Memory B cell (primary cell): ENCODE results near the gene CAPN7.
A peak's percentile ranks its signal among the peaks of the same experiment; 100 is the strongest.
"Not testable (repeated sequence)": the region's sequence is repeated elsewhere in the genome, so short reads cannot be mapped to it uniquely, and the experiment has no call there.

Source experiments
- ATAC-seq: fragments of 150-1000 bp; cut with Tn5 transposase; 2 replicates; pipeline ENCODE4 v1.10.0; 2021; ENCODE audit warnings: low read depth, mild to moderate bottlenecking, moderate library complexity
- DNase-seq, 2 donors: peaks; one replicate each; pipeline ENCODE4 v3.0.0; 2022; ENCODE audit warnings: low spot score in 2 of 2
- H3K27ac Mint-ChIP-seq: one replicate; pipeline ENCODE4 v1.8.0; 2022; ENCODE audit warnings: mild to moderate bottlenecking, moderate library complexity, mixed read lengths
- H3K27me3 Mint-ChIP-seq: one replicate; pipeline ENCODE4 v1.8.0; 2022; ENCODE audit warnings: mixed read lengths
- H3K36me3 Mint-ChIP-seq: one replicate; pipeline ENCODE4 v1.8.0; 2022; ENCODE audit warnings: mild to moderate bottlenecking, mixed read lengths
- H3K4me1 Mint-ChIP-seq: one replicate; pipeline ENCODE4 v1.8.0; 2022; ENCODE audit warnings: mixed read lengths
- H3K4me3 Mint-ChIP-seq: one replicate; pipeline ENCODE4 v1.8.0; 2022; ENCODE audit warnings: mild to moderate bottlenecking, moderate library complexity, mixed read lengths
- H3K9me3 Mint-ChIP-seq: one replicate; pipeline ENCODE4 v1.8.0; 2022; ENCODE audit warnings: mixed read lengths

The CAPN7 gene

DNA sequence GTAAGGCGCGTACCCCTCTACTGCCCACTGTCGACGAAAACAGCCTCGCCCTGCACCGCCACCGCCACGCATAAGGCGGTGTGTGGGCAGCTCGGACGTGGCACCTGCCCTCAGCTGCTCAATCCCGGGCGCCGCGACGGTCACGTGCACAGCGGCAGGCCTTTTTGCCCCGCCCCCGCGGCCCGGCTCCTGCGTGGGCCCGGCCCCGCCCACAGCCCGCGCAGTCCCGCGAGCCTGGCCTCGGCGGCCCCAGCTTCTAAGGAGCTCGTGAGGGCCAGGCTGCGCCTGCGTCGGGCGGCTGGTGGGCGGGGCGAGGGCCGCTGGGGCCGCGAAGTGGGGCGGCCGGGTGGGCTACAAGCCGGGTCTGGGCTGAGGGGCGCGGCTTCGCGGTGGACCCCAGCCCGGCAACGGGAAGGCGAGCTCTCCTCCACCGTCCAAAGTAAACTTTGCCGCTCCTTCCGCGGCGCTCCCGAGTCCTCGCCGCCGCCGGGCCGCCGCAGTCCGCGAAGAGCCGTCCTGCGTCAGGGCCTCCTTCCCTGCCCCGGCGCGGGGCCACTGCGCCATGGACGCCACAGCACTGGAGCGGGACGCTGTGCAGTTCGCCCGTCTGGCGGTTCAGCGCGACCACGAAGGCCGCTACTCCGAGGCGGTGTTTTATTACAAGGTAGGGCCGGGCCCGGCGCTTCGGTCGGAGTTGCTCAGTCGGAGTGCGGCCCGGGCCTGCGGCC lies at the start of gene CAPN7:
TSS of gene CAPN7 (plus strand) at position 313 of the 728 bp plus-strand sequence. CDS start at position 563, 250 bp downstream.
- Mint-ChIP-seq H3K27me3 (no peaks in the 10 kb centered on the region), H3K27ac (peak within 1 kb of the TSS; percentile 94), H3K9me3 (no peaks in the 10 kb centered on the region), H3K4me1 (peaks cover 27% of the 10 kb centered on the region), H3K36me3 (peaks cover 2% of the 10 kb centered on the region), H3K4me3 (peak within 1 kb of the TSS; percentile 93)
- ATAC-seq = peak; percentile 89
- DNase-seq = peak; percentile 91 to 94

DNA sequence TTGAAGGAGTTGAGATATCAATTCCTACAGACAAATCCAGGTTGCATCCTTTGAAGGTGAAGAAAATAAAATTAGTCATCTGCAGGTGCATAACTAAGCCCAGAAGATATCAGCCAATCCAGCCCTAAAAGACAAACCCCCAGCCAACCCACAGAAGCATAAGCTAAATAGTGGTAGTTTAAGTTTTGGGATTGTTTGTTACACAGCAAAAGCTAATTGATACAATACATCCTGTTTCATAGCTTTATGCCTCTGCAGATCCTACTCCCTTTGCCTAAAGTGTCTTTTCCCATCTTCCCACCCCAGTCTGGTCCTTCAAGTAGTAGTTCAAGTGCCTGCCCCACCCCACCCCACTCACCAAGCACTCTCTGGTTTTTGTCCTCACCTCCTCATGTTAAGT lies 48.6 kb upstream of the CAPN7 start:
- Mint-ChIP-seq H3K4me3 (no peak overlapping the region), H3K27ac (no peak overlapping the region), H3K9me3 (peaks cover 3% of the 10 kb centered on the region), H3K4me1 (no peaks in the 10 kb centered on the region), H3K36me3 (no peaks in the 10 kb centered on the region), H3K27me3 (peaks cover 24% of the 10 kb centered on the region)
- no peak for DNase-seq
- ATAC-seq = no peak

DNA sequence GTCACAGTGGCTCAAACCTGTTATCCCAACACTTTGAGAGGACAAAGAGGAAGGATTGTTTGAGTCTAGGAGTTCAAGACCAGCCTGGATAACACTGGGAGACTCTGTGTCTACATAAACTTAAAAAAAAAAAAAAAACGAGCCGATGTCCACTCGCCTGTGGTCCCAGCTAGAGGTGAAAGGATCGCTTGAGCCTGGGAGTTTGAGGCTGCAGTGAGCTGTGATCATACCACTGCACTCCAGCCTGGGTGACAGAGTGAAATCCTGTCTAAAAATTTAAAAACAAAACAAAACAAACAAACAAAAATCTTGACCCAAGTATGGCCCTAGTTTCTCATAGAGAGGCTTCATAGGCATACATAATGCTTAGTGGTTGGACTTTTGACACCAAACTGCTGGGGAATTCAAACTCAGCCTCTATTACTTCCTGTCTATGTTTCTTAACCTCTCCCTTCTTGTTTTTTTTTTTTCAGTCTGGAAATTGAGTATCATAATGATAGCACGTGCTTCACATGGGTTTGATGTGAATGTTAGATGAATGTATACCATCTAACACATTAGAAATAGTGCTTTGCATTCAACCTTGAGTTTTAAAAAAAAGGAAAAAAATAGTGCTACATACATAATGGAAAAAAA lies 46.4 kb upstream of the CAPN7 start:
- Mint-ChIP-seq H3K27me3 (peaks cover 18% of the 10 kb centered on the region), H3K4me1 (no peaks in the 10 kb centered on the region), H3K4me3 (no peak overlapping the region), H3K36me3 (no peaks in the 10 kb centered on the region), H3K9me3 (peaks cover 3% of the 10 kb centered on the region), H3K27ac (no peak overlapping the region)
- DNase-seq (no peak), ATAC-seq (peak; percentile 58)

DNA sequence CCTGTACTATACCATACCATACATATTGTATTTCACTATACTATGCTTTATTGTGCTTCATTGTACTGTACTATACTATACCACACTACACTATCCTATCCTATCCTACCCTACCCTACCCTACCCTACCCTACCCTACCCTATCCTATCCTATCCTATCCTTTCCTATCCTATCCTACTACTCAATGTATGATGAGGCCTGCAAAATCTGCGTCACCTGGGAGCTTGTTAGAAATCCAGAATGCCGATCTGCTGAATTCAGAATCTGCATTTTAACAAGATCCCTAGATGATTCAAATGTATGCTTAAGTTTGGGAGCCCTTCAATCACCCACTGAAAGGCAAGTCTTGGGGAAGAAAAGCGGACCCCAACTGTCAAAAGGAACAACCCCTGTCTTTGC lies 45.4 kb upstream of the CAPN7 start:
- no peak for DNase-seq
- H3K9me3 Mint-ChIP-seq = peaks cover 3% of the 10 kb centered on the region
- no peaks in the 10 kb centered on the region for H3K36me3 Mint-ChIP-seq
- no peak overlapping the region for H3K27ac Mint-ChIP-seq
- peaks cover under 1% of the 10 kb centered on the region for H3K4me1 Mint-ChIP-seq
- peaks cover 9% of the 10 kb centered on the region for H3K27me3 Mint-ChIP-seq
- H3K4me3 Mint-ChIP-seq = no peak overlapping the region
- no peak for ATAC-seq

DNA sequence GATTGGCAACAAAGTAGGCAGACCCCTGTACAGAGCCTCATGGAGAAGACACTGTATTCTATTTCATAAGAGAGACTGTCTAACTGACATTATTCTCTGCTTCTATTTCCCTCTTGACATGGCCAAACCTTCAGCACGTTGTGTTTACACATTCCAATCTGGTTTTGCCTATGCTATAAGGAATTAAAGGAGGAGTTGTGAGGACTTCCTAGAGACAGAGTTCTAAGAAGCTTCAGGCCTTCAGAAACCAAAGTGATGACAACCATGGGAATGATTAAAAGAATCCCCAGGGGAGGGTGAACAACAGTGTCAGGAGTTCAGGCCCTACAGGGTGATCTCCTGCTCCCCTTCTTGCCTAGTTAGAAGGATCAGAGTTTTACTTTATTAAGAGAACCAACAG lies 44.9 kb upstream of the CAPN7 start:
- Mint-ChIP-seq H3K36me3 (no peaks in the 10 kb centered on the region), H3K9me3 (peaks cover 3% of the 10 kb centered on the region), H3K4me1 (peaks cover 3% of the 10 kb centered on the region), H3K27ac (no peak overlapping the region), H3K27me3 (peaks cover 7% of the 10 kb centered on the region), H3K4me3 (no peak overlapping the region)
- no peak for DNase-seq
- ATAC-seq = no peak

DNA sequence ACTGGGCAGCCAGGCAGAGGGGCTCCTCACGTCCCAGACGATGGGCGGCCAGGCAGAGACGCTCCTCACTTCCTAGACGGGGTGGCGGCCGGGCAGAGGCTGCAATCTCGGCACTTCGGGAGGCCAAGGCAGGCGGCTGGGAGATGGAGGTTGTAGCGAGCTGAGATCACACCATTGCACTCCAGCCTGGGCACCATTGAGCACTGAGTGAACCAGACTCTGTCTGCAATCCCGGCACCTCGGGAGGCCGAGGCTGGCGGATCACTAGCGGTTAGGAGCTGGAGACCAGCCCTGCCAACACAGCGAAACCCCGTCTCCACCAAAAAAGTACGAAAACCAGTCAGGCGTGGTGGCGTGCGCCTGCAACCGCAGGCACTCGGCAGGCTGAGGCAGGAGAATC lies 42.4 kb upstream of the CAPN7 start:
- not testable (repeated sequence) for H3K4me1 Mint-ChIP-seq, H3K27me3 Mint-ChIP-seq, DNase-seq, H3K27ac Mint-ChIP-seq, H3K36me3 Mint-ChIP-seq, ATAC-seq, H3K4me3 Mint-ChIP-seq, H3K9me3 Mint-ChIP-seq

DNA sequence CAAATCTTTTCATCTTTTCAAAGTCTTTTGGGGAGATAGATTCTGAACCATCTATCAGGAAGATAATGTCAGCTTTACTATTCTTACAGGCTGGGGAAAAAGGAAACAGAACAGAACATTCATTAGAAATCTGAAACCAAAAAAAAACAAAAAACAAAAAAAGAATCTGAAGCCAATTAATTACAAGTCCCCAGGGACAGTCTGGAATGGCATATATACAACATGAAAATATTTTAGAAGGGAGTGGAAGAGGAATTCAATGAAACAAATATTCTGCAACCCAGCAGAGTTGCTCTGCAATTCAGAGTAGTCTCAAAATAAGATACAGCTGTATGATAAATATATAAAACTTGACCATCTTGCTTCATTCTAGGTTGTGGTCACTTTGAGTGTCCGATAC lies 41.7 kb upstream of the CAPN7 start:
- ATAC-seq = no peak
- Mint-ChIP-seq H3K27ac (no peak overlapping the region), H3K9me3 (no peaks in the 10 kb centered on the region), H3K36me3 (no peaks in the 10 kb centered on the region), H3K4me3 (no peak overlapping the region), H3K4me1 (peaks cover 3% of the 10 kb centered on the region), H3K27me3 (peaks cover 2% of the 10 kb centered on the region)
- no peak for DNase-seq

DNA sequence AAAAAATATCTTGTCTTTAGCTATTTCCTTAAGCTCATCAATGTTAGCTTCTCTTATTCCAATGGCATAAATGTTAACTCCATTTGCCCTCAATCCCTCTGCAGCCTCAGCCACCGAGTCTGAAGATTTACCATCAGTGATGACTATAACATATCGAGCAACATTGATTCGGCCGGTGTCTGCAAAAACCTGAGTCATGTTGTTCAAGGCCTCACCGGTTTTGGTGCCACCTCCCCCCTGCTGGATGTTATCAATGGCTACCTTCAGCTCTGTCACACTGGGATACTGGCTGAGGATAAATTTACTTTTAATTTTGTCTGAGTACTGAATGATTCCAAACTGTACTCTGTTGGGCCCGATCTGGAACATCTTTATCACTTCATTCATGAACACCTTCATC lies 41.0 kb upstream of the CAPN7 start:
- Mint-ChIP-seq H3K36me3 (no peaks in the 10 kb centered on the region), H3K4me3 (no peak overlapping the region), H3K27ac (no peak overlapping the region), H3K27me3 (peaks cover 2% of the 10 kb centered on the region), H3K9me3 (no peaks in the 10 kb centered on the region), H3K4me1 (peaks cover 3% of the 10 kb centered on the region)
- DNase-seq (no peak), ATAC-seq (no peak)

DNA sequence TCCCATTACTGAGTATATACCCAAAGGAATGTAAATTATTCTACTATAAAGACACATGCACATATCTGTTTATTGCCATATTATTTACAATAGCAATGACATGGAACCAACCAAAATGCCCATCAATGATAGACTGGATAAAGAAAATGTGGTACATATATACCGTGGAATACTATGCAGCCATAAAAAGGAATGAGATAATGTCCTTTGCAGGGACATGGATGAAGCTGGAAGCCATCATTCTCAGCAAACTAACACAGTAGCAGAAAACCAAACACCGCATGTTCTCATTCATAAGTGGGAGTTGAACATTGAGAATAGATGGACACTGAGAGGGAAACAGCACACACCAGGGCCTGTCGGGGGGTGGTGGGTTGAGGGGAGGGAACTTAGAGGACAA lies 39.7 kb upstream of the CAPN7 start:
- not testable (repeated sequence) for H3K27me3 Mint-ChIP-seq, H3K27ac Mint-ChIP-seq, H3K4me1 Mint-ChIP-seq, H3K4me3 Mint-ChIP-seq, H3K36me3 Mint-ChIP-seq, DNase-seq, ATAC-seq, H3K9me3 Mint-ChIP-seq

DNA sequence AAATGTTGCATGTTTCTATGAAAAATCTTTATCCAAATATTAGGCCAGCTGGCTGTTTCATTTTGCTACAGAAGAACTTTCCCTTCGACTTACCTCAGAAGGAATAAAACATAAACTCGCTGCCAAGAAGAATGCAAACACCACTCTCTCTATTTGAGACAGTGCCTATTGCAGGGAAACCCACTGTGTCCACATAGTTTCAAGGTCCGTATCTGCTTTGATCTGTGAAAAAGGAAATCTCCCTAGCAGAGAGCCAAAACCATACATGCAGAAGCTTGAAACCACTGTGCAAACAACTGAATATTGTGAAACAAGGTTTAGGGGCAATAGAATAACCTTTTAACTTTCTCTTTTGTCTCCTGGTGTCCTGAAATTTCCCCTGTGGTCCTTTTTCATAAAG lies 35.0 kb upstream of the CAPN7 start:
- Mint-ChIP-seq H3K4me1 (peaks cover 3% of the 10 kb centered on the region), H3K9me3 (no peaks in the 10 kb centered on the region), H3K4me3 (no peak overlapping the region), H3K27ac (no peak overlapping the region), H3K27me3 (peaks cover 16% of the 10 kb centered on the region), H3K36me3 (no peaks in the 10 kb centered on the region)
- ATAC-seq (no peak), DNase-seq (no peak)

DNA sequence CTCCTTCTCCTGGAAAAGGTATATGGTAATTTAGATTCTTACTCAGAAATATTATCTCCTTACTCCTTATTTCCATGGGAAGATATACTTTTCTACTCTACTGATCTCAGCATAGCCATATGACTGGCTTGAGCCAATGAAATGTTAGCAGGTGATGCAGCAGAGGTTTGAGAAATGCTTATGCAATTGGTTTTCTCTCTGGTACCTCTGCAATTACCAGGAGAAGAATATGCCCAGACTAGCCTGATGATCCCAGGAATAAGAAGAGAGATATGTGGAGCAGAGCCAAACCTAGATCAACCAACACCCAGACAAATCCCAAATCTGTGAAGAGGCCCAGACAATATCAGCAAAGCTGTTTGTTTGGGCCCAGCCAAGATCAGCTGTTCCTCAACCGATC lies 33.2 kb upstream of the CAPN7 start:
- peaks cover 15% of the 10 kb centered on the region for H3K27me3 Mint-ChIP-seq
- H3K4me1 Mint-ChIP-seq = peaks cover 3% of the 10 kb centered on the region
- ATAC-seq = no peak
- no peak overlapping the region for H3K27ac Mint-ChIP-seq
- no peak for DNase-seq
- H3K9me3 Mint-ChIP-seq = no peaks in the 10 kb centered on the region
- H3K36me3 Mint-ChIP-seq = no peaks in the 10 kb centered on the region
- no peak overlapping the region for H3K4me3 Mint-ChIP-seq

DNA sequence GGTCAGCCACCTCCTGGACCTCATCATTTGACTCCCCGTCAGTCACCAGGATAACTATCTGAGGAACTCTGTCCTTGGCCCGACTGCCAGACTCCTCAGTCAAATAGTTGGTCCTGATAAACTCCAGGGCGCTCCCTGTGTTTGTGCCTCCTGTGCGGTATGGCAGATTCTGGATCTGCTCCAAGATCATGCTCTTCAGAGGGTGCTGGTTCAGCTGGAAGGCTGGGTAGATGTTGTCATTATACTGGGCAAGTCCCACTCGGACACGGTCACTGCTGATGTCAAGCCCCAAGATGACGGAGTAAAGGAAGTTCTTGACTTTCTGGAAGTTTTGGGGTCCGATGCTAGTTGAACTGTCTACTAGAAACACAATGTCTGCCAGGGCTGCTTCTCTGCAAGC lies 31.1 kb upstream of the CAPN7 start:
- DNase-seq = no peak
- Mint-ChIP-seq H3K4me1 (peaks cover 6% of the 10 kb centered on the region), H3K27me3 (peaks cover 15% of the 10 kb centered on the region), H3K9me3 (no peaks in the 10 kb centered on the region), H3K36me3 (no peaks in the 10 kb centered on the region), H3K27ac (no peak overlapping the region), H3K4me3 (no peak overlapping the region)
- no peak for ATAC-seq

DNA sequence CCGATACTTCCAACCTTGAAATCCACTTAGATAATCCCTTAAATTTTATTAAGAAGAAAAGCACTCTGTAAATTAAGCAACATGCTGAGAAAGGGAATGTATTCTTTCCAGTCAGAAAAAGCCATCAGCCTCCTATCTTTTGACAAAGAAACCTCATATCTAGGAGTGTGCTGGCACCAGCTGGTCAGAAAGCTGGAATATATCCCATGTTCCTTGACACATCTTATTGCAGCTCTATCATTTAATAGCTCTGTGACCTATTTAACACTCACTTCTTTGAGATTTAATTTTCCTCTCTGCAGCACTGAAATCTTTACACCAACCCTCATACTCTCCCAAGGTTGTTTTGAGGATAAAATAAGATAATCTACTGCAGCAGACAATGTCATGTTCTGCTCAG lies 30.4 kb upstream of the CAPN7 start:
- Mint-ChIP-seq H3K27ac (no peak overlapping the region), H3K9me3 (no peaks in the 10 kb centered on the region), H3K36me3 (no peaks in the 10 kb centered on the region), H3K27me3 (peaks cover 15% of the 10 kb centered on the region), H3K4me3 (no peak overlapping the region), H3K4me1 (peaks cover 8% of the 10 kb centered on the region)
- no peak for DNase-seq
- no peak for ATAC-seq

DNA sequence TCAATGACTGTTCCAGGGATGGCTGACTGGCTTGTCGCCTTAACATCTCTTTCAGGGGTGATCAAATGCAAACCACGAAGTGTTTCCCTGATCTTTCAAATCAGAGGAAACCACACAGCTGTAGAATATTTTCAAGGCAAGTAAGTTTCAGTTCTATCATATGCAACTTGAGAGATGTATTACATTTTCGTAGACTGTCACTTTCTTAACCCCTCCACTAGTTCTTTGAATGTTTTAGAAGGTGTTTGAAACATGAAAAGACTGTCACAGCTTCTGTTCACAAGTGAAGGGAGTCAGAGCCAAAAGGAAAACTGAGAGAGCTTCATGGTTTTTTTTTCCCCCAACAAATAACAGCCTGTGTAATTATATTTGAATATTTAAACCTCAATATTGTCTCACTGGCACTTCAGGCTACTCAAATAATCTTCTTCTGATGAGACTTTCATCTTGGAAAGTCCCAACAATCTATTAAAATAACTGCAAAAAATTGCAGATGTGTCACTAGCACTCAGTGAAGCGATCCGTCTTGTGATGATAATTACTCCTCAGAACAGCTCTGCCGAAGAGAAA lies 25.9 kb upstream of the CAPN7 start:
- H3K9me3 Mint-ChIP-seq = no peaks in the 10 kb centered on the region
- peaks cover 7% of the 10 kb centered on the region for H3K27me3 Mint-ChIP-seq
- H3K36me3 Mint-ChIP-seq = no peaks in the 10 kb centered on the region
- H3K4me3 Mint-ChIP-seq = peak overlapping the region; percentile 31
- DNase-seq (peak in 1 of 2 donors; percentile 21), ATAC-seq (peak; percentile 93)
- peak overlapping the region; percentile 67 for H3K27ac Mint-ChIP-seq
- H3K4me1 Mint-ChIP-seq = peaks cover 5% of the 10 kb centered on the region
